Measurements from ENCODE around the gene ZNF679. TPM values are rescaled to one million over a fixed set of nuclear protein-coding genes. Genes with fewer than 3 reads are reported as not detected.

The ZNF679 gene
- total and polyA plus RNA-seq, 7 donors, result not detected

- 92 to 98% (median 96%) methylated on average over 13 of the region's 13 CpGs for WGBS, 3 donors
- Histone ChIP-seq H3K27me3 (ENCODE audit: insufficient read depth in 3 of 3, low read length in 2 of 3) (peaks cover 0 to 16% (median 0%) of the 10 kb centered on the region in 3 donors), H3K27ac (no peak overlapping the region), H3K9me3 (peaks cover 8% of the 10 kb centered on the region), H3K36me3 (ENCODE audit: insufficient read depth in 1 of 2, low read depth in 1 of 2) (no peaks in the 10 kb centered on the region), H3K4me1 (no peaks in the 10 kb centered on the region), H3K4me3 (no peak overlapping the region)
- DNase-seq (no peak), ATAC-seq (no peak)
- TF ChIP-seq CTCF (IDR thresholded peaks at IDR 0.05), result no peak
- intact Hi-C loops (cut with DNase I), result loop anchor here (2.0 to 5.0 kb wide), 2 partner anchors 435 to 438 kb away; no protein-coding TSS in a partner anchor
Observed at GRCh38 chr7:64183827-64184372, 44.4 kb upstream of the ZNF679 start.

DNA sequence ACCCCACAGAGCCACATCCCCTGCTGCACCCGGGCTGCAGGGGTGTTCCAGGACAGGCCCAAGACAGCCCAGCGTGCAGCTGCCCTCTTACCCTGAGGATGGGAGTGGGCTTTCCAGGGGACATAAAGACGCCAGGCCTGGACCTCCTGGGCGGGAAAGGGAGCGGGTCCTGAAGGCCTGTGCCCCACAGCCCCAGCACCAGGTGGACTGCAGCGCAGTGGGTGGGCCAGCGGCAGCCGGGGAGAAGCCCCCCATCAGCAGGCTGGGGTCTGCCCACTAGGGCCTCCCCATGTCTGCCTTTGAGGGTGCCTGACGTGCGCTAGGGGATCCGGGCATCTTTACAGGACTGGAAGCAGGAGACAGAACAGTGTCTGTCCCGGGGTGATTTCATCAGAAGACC lies 43.9 kb upstream of the ZNF679 start:
- no peak overlapping the region for H3K4me3 ChIP-seq
- DNase-seq, result no peak
- no peaks in the 10 kb centered on the region for H3K36me3 ChIP-seq (ENCODE audit: insufficient read depth in 1 of 2, low read depth in 1 of 2)
- no peaks in the 10 kb centered on the region for H3K4me1 ChIP-seq
- WGBS, 3 donors, result 86 to 91% (median 91%) methylated on average over 12 of the region's 12 CpGs
- H3K9me3 ChIP-seq, result peaks cover 8% of the 10 kb centered on the region
- intact Hi-C loops (cut with DNase I), result loop anchor here in 1 of 2 donors (5.0 kb wide), 1 partner anchor 438 kb away; no protein-coding TSS in a partner anchor
- no peak for TF ChIP-seq CTCF (IDR thresholded peaks at IDR 0.05)
- no peak for ATAC-seq
- H3K27me3 ChIP-seq (ENCODE audit: insufficient read depth in 3 of 3, low read length in 2 of 3), result peaks cover 0 to 16% (median 0%) of the 10 kb centered on the region in 3 donors
- no peak overlapping the region for H3K27ac ChIP-seq

- ATAC-seq, result no peak
- TF ChIP-seq CTCF (IDR thresholded peaks at IDR 0.05), result no peak
- no peak for DNase-seq
- H3K9me3 ChIP-seq, result peaks cover 8% of the 10 kb centered on the region
- intact Hi-C loops (cut with DNase I), result no loop called here
- H3K4me3 ChIP-seq, result no peak overlapping the region
- WGBS, 3 donors, result 47 to 67% (median 56%) methylated on average over 3 of the region's 3 CpGs
- H3K36me3 ChIP-seq (ENCODE audit: insufficient read depth in 1 of 2, low read depth in 1 of 2), result no peaks in the 10 kb centered on the region
- peaks cover 0 to 1% (median 0%) of the 10 kb centered on the region in 3 donors for H3K27me3 ChIP-seq (ENCODE audit: insufficient read depth in 3 of 3, low read length in 2 of 3)
- H3K27ac ChIP-seq, result no peak overlapping the region
- H3K4me1 ChIP-seq, result no peaks in the 10 kb centered on the region
Observed at GRCh38 chr7:64187408-64187807, 40.9 kb upstream of the ZNF679 start.

- WGBS, 3 donors, result 93 to 94% (median 94%) methylated on average over 24 of the region's 24 CpGs
Observed at GRCh38 chr7:64192148-64192704, 36.0 kb upstream of the ZNF679 start.

More at GRCh38 chr7:64192148-64192704, 36.0 kb upstream of the ZNF679 start:
- Histone ChIP-seq H3K9me3 (peaks cover 8% of the 10 kb centered on the region), H3K27me3 (ENCODE audit: insufficient read depth in 3 of 3, low read length in 2 of 3) (no peaks in the 10 kb centered on the region), H3K27ac (no peak overlapping the region), H3K36me3 (ENCODE audit: insufficient read depth in 1 of 2, low read depth in 1 of 2) (no peaks in the 10 kb centered on the region), H3K4me3 (no peak overlapping the region), H3K4me1 (no peaks in the 10 kb centered on the region)
- no peak for TF ChIP-seq CTCF (IDR thresholded peaks at IDR 0.05)
- no peak for DNase-seq
- no peak for ATAC-seq
- intact Hi-C loops (cut with DNase I), result no loop called here
